T-helper 2 cell treated with Interferon-gamma antibody and Interleukin-4, amounts not matched to agents 100 ng/mL and 5 ng/mL, for 36 hours (primary cell): ENCODE measurements around the gene SLC31A2. TPM values are rescaled to one million over a fixed set of nuclear protein-coding genes. Genes with fewer than 3 reads are reported as not detected.
"Not testable (repeated sequence)": the region's sequence is repeated elsewhere in the genome, so short reads cannot be mapped to it uniquely, and the experiment has no call there.

Experiments used
- intact Hi-C: fragments of 100-400 bp; cut with micrococcal nuclease; formaldehyde crosslinking; loops from one replicate; pipeline ENCODE4 v1.15.1; 2023
- total RNA-seq: library from RNA; stranded (reverse); gene quantifications from 2 replicates; pipeline ENCODE4 v1.2.3, GENCODE V29; 2022

The SLC31A2 gene
- total RNA-seq, 1 donor from 2014 or later = 2.9 TPM

- intact Hi-C loops = not testable (repeated sequence)
Measured at GRCh38 chr9:113149561-113149960, 1.2 kb upstream of the SLC31A2 start.

GRCh38 chr9:113151696-113152630, 1.2 kb downstream of the SLC31A2 start:
- intact Hi-C loops = loop anchor here (2.0 to 10.0 kb wide), 4 partner anchors 123 to 1670 kb away; partner anchors contain the start of genes C9orf43, CDC26, ECPAS and POLE3

GRCh38 chr9:113152699-113153098, 1.9 kb downstream of the SLC31A2 start:
- intact Hi-C loops = loop anchor here (5.0 to 10.0 kb wide), 2 partner anchors 432 to 1670 kb away; partner anchors contain the start of gene ECPAS

- intact Hi-C loops = loop anchor here (5.0 to 10.0 kb wide), 2 partner anchors 431 to 1671 kb away; partner anchors contain the start of gene ECPAS
Measured at GRCh38 chr9:113153599-113153998, 2.8 kb downstream of the SLC31A2 start.

GRCh38 chr9:113154471-113154870, 3.7 kb downstream of the SLC31A2 start:
- intact Hi-C loops = loop anchor here (5.0 to 10.0 kb wide), 2 partner anchors 430 to 1672 kb away; partner anchors contain the start of gene ECPAS

- intact Hi-C loops = loop anchor here (5.0 to 10.0 kb wide), 2 partner anchors 430 to 1673 kb away; partner anchors contain the start of gene ECPAS
Measured at GRCh38 chr9:113154946-113155345, 4.1 kb downstream of the SLC31A2 start.

GRCh38 chr9:113155911-113156588, 5.2 kb downstream of the SLC31A2 start:
- intact Hi-C loops = loop anchor here (10.0 kb wide), 1 partner anchor 429 kb away; no protein-coding TSS in a partner anchor

GRCh38 chr9:113156880-113157279, 6.1 kb downstream of the SLC31A2 start:
- intact Hi-C loops = loop anchor here (10.0 kb wide), 1 partner anchor 428 kb away; no protein-coding TSS in a partner anchor

- intact Hi-C loops = loop anchor here (10.0 kb wide), 1 partner anchor 426 kb away; no protein-coding TSS in a partner anchor
Measured at GRCh38 chr9:113158446-113158845, 7.6 kb downstream of the SLC31A2 start.

GRCh38 chr9:113160571-113160970, 9.8 kb downstream of the SLC31A2 start:
- intact Hi-C loops = no loop called here

GRCh38 chr9:113163001-113163400, 12.2 kb downstream of the SLC31A2 start:
- intact Hi-C loops = no loop called here

GRCh38 chr9:113164536-113165300, 13.9 kb downstream of the SLC31A2 start:
- intact Hi-C loops = no loop called here

- intact Hi-C loops = no loop called here
Measured at GRCh38 chr9:113166039-113166438, 15.2 kb downstream of the SLC31A2 start.

- intact Hi-C loops = no loop called here
Measured at GRCh38 chr9:113168809-113169208, 18.0 kb downstream of the SLC31A2 start.

- intact Hi-C loops = no loop called here
Measured at GRCh38 chr9:113173341-113173740, 22.5 kb downstream of the SLC31A2 start.

GRCh38 chr9:113176803-113177202, 26.0 kb downstream of the SLC31A2 start:
- intact Hi-C loops = no loop called here

GRCh38 chr9:113177251-113177650, 26.4 kb downstream of the SLC31A2 start:
- intact Hi-C loops = no loop called here

- intact Hi-C loops = no loop called here
Measured at GRCh38 chr9:113178087-113178486, 27.3 kb downstream of the SLC31A2 start.

- intact Hi-C loops = no loop called here
Measured at GRCh38 chr9:113179839-113180238, 29.0 kb downstream of the SLC31A2 start.

GRCh38 chr9:113181165-113181564, 30.4 kb downstream of the SLC31A2 start:
- intact Hi-C loops = no loop called here

- intact Hi-C loops = no loop called here
Measured at GRCh38 chr9:113183956-113184488, 33.2 kb downstream of the SLC31A2 start.
